GM19099 (cell line): ENCODE results near the gene ZHX3.

ENCODE experiments used
- POLR2A ChIP-seq: IDR thresholded peaks from 3 replicates; pipeline ENCODE4 v1.6.1; 2011; ENCODE audit warnings: low read depth; ENCODE audit not compliant: insufficient read length; ENCODE audit errors: extremely low read depth

The ZHX3 gene

DNA sequence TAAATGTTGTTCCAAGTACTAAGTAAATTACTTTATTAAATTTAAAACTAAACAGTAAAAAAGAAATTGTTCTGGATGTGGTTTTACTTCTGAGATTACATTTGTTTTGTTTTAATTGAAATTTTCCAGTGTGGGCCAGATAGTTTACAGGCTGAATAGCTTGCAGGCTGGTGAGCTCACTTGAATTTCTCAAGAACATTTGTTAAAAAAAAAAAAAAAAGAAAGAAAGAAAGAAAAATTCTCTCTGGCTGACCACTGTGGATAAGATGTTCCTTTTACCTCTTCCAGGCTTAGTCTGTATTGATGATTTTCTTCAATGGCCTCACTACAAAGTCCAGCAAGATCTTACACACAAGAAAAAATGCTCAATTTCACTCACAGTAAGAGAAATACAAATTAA is 94.8 kb downstream of the ZHX3 start:
- TF ChIP-seq POLR2A, result no peak

GRCh38 chr20:41222296-41222695 is 95.2 kb downstream of the ZHX3 start:
- TF ChIP-seq POLR2A, result no peak

GRCh38 chr20:41221614-41222218 is 95.8 kb downstream of the ZHX3 start:
- TF ChIP-seq POLR2A, result no peak

- no peak for TF ChIP-seq POLR2A
These were observed 97.7 kb downstream of the ZHX3 start for GRCh38 chr20:41219824-41220223.

GRCh38 chr20:41218466-41218865 is 99.1 kb downstream of the ZHX3 start:
- TF ChIP-seq POLR2A, result no peak

- TF ChIP-seq POLR2A, result no peak
These were observed 100.1 kb downstream of the ZHX3 start for GRCh38 chr20:41217422-41217821.

GRCh38 chr20:41214666-41215065 is 102.9 kb downstream of the ZHX3 start:
- no peak for TF ChIP-seq POLR2A

DNA sequence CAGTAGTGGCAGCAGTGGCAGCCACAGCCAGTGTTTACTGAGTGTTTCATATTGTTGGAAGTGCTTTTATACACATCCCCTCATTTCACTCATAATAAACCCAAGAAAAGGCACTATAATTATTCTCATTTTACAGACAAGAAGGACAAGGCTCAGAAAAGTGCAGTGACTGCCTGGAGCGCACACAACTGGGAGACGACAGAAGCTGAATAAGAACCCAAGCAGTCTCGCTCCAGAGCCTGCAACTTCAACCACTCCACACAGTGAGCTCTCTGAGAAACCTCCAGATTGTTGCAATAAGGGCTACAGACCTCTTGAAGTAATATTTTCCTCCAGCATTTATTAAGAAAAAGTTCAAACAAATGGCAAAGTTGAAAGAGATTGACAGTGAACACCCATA is 103.3 kb downstream of the ZHX3 start:
- no peak for TF ChIP-seq POLR2A

GRCh38 chr20:41213150-41213820 is 104.2 kb downstream of the ZHX3 start:
- no peak for TF ChIP-seq POLR2A

DNA sequence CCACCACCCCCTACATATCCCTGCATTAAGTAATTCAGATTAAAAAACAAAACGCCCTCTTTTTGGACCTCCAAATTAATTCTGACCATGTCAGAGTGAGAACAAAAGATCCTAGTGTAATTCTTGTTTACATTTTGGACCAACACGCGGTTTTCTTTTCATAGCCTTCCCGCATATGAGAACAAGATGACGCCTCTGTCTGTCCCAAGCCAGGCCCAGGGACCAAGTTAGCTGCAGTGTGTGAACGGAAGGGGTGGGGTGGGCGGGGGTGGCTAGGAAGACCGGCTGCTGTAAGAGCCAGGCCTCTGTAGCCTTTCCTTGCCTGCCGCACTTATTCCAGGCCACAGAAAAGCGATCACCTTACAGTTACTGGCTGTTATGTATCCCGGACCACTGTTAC is 112.2 kb downstream of the ZHX3 start:
- TF ChIP-seq POLR2A, result no peak

- TF ChIP-seq POLR2A, result no peak
These were observed 112.9 kb downstream of the ZHX3 start for GRCh38 chr20:41204304-41205265.

GRCh38 chr20:41203660-41204059 is 113.9 kb downstream of the ZHX3 start:
- TF ChIP-seq POLR2A, result no peak

DNA sequence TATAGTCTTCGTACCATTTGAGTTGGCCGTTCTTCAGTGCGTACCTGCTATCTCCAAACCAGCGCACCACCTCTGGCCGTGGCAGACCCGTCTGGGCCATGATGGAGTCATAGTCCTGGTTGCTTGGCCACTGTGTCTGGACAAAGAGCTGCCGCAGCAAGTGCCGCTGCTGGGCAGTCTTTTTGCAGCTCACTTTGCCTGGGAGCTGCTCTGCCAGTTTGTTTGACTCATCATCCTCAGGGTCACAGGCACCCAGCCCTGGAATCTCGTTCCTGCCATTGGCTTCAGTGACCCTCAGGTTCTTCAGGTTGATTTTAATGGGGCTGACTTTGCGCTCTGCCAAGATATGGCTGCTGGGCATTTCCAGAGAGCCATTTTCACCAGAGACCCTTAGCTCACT is 115.1 kb downstream of the ZHX3 start:
- TF ChIP-seq POLR2A, result no peak

GRCh38 chr20:41201760-41202159 is 115.8 kb downstream of the ZHX3 start:
- no peak for TF ChIP-seq POLR2A

DNA sequence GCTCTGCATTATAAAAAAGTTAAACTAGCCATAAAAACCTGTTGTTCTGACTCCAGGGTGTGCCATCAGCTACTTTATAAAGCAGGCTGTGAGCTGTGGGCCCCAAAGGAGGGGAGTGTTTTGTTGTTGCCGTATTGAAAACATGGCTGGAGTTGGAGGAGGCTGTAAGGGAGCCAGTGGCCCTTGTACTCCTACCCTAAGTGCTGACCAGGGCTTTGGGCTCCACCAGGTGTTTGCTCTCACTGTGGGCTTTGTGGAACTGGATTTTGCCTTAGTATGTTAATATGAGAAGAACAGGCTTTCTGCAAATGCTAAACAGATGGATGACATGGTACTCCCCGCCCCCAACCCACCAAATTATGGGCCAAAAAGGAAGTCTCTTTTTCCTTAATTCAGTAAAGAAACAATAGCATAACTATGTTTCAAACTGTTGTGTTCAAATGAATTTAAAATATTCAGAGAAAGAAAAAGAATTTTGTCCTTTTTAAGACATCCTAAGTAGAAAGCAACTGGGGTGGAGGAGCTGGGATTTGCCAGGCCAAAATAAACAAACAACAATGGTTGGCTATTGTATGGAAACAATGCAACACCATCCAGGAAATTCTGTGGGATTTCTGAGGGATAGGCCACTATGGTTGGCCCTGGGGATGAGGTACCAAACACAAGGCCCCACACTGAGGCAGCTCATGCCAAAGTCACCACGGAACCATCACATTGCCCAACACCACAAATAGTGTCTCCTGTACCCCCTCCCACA is 116.9 kb downstream of the ZHX3 start:
- no peak for TF ChIP-seq POLR2A
